Right lobe of liver (tissue), 6 donors: Measurements from ENCODE around the gene ASGR2. TPM values are rescaled to one million over a fixed set of nuclear protein-coding genes. Genes with fewer than 3 reads are reported as not detected.

Source experiments
- ATAC-seq, 4 donors: fragments of 200-7000 bp; cut with Tn5 transposase; one replicate each; pipeline ENCODE4 v1.9.1; 2020; ENCODE audit warnings: mild to moderate bottlenecking in 4 of 4, moderate library complexity in 4 of 4
- DNase-seq, 3 donors: peaks; one replicate each; pipeline ENCODE4 v3.0.0-alpha.2; 2020
- H3K27ac ChIP-seq, 3 donors: fragments of 200-600 bp; one replicate each; pipeline ENCODE4 v1.8.0; 2022
- H3K27me3 ChIP-seq, 2 donors: fragments of 200-600 bp; one replicate each; pipeline ENCODE4 v1.8.0; 2022
- H3K36me3 ChIP-seq, 4 donors: fragments of 200-600 bp; sonication (generic) in 1 of 4; one replicate each; pipeline versions ENCODE4 v1.5.1 to v1.8.0; 2017 to 2022; ENCODE audit warnings: control low read depth in 1 of 4
- H3K4me1 ChIP-seq, 4 donors: fragments of 200-600 bp; sonication (generic) in 1 of 4; one replicate each; pipeline versions ENCODE4 v1.5.1 to v1.8.0; 2017 to 2022; ENCODE audit warnings: control low read depth in 1 of 4
- H3K4me3 ChIP-seq, 3 donors: fragments of 200-600 bp; one replicate each; pipeline ENCODE4 v1.8.0; 2022
- H3K9me3 ChIP-seq, 4 donors: fragments of 200-600 bp; sonication (generic) in 1 of 4; one replicate each; pipeline versions ENCODE4 v1.5.1 to v1.8.0; 2017 to 2022; ENCODE audit warnings: control low read depth in 1 of 4
- CTCF ChIP-seq, 4 donors: fragments of 200-600 bp in 3 of 4; fragments of 450-650 bp in 1 of 4; IDR thresholded peaks; one replicate each; pipeline versions ENCODE4 v1.5.1 to v1.8.0; 2016 to 2022; ENCODE audit warnings: antibody characterized with exemption in 4 of 4, mild to moderate bottlenecking in 2 of 4
- POLR2A ChIP-seq: fragments of 450-650 bp; IDR thresholded peaks from one replicate; pipeline ENCODE4 v1.6.1; 2017; ENCODE audit warnings: antibody characterized with exemption, mild to moderate bottlenecking
- WGBS: methylation state at CpG from one replicate; pipeline ENCODE4 v1.1.6; 2018; ENCODE audit warnings: low coverage, low lambda C conversion rate; ENCODE audit not compliant: insufficient coverage; ENCODE audit errors: missing lambda C conversion rate; 5-methylcytosine and 5-hydroxymethylcytosine counted together
- intact Hi-C, 2 donors: fragments of 100-400 bp; cut with DNase I; formaldehyde crosslinking; loops; one replicate each; pipeline versions ENCODE4 v1.11.2 to v1.14.1; 2022
- total RNA-seq, 6 experiments: library from RNA; depleted of rRNA in 2 of 6; stranded (reverse); fragments of >200 nt in 2 of 6; fragmentation: NEBNext Ultra II Directional in 3 of 6; extraction: Animal tissue kit (Norgen Biotek cat#: 25700) in 3 of 6; gene quantifications; one replicate each; pipeline versions ENCODE4 v1.1.0 to v1.2.4, GENCODE V29; 2016 to 2023
- donor health status: DM: no; HTN: yes; CAD: no.
- donor health status: DM: no; HTN: no; CAD: no.
- donor health status: DM: no; HTN: no; CAD: no.
- donor health status: DM: no; HTN: yes; CAD: no.
- donor health status: DM: no; HTN: yes; CAD: no.

The ASGR2 gene
- total RNA-seq, 6 experiments from 2014 or later = 412 to 553 (median 461) TPM

GRCh38 chr17:7138800-7139381 lies 24.3 kb upstream of the ASGR2 start:
- H3K9me3 ChIP-seq = no peaks in the 10 kb centered on the region
- H3K27ac ChIP-seq = no peak overlapping the region
- TF ChIP-seq POLR2A (no peak), CTCF (IDR thresholded peaks at IDR 0.05) (no peak)
- no peaks in the 10 kb centered on the region for H3K36me3 ChIP-seq
- no peak for DNase-seq
- intact Hi-C loops = loop anchor here (5.0 kb wide), 1 partner anchor 87 kb away; no protein-coding TSS in a partner anchor
- no peak for ATAC-seq
- peaks cover 0 to 9% (median 0%) of the 10 kb centered on the region in 4 donors for H3K4me1 ChIP-seq
- no peak overlapping the region for H3K4me3 ChIP-seq
- 49% methylated on average over 7 of the region's 7 CpGs for WGBS
- no peaks in the 10 kb centered on the region for H3K27me3 ChIP-seq

- no peak overlapping the region for H3K4me3 ChIP-seq
- H3K27ac ChIP-seq = no peak overlapping the region
- DNase-seq = peak in 1 of 3 donors; percentile 44
- H3K4me1 ChIP-seq = peaks cover 0 to 16% (median 3%) of the 10 kb centered on the region in 4 donors
- intact Hi-C loops = loop anchor here (5.0 kb wide), 1 partner anchor 85 kb away; no protein-coding TSS in a partner anchor
- ATAC-seq = peak in 3 of 4 donors; percentile 5 to 45 (median 28)
- 28% methylated on average over 11 of the region's 13 CpGs for WGBS
- no peaks in the 10 kb centered on the region for H3K36me3 ChIP-seq
- no peaks in the 10 kb centered on the region for H3K9me3 ChIP-seq
- TF ChIP-seq CTCF (IDR thresholded peaks at IDR 0.05) (no peak), POLR2A (no peak)
- H3K27me3 ChIP-seq = no peaks in the 10 kb centered on the region
Observed at GRCh38 chr17:7137171-7137943, 22.7 kb upstream of the ASGR2 start.

GRCh38 chr17:7136266-7136877 lies 21.8 kb upstream of the ASGR2 start:
- intact Hi-C loops = loop anchor here (5.0 kb wide), 1 partner anchor 84 kb away; no protein-coding TSS in a partner anchor
- ATAC-seq (peak; percentile 46 to 54 (median 52)), DNase-seq (peak; percentile 75 to 83 (median 79))
- no peaks in the 10 kb centered on the region for H3K9me3 ChIP-seq
- no peaks in the 10 kb centered on the region for H3K27me3 ChIP-seq
- H3K27ac ChIP-seq = peak overlapping the region in 1 of 3 donors; percentile 21
- WGBS = 15% methylated on average over 9 of the region's 9 CpGs
- no peaks in the 10 kb centered on the region for H3K36me3 ChIP-seq
- peaks cover 0 to 23% (median 6%) of the 10 kb centered on the region in 4 donors for H3K4me1 ChIP-seq
- peak overlapping the region; percentile 16 to 39 (median 25) for H3K4me3 ChIP-seq
- TF ChIP-seq CTCF (IDR thresholded peaks at IDR 0.05) (peak; percentile 94 to 96 (median 94)), POLR2A (no peak)

- no peak overlapping the region for H3K27ac ChIP-seq
- no peaks in the 10 kb centered on the region for H3K36me3 ChIP-seq
- 83% methylated on average over 1 of the region's 20 CpGs for WGBS
- intact Hi-C loops = no loop called here
- H3K27me3 ChIP-seq = no peaks in the 10 kb centered on the region
- peaks cover 0 to 26% (median 9%) of the 10 kb centered on the region in 4 donors for H3K4me1 ChIP-seq
- DNase-seq = no peak
- no peak overlapping the region for H3K4me3 ChIP-seq
- ATAC-seq = no peak
- H3K9me3 ChIP-seq = no peaks in the 10 kb centered on the region
- TF ChIP-seq CTCF (IDR thresholded peaks at IDR 0.05) (no peak), POLR2A (no peak)
Observed at GRCh38 chr17:7133916-7134315, 19.3 kb upstream of the ASGR2 start.
